ENCODE measurements around the gene POGK.
"Not testable (repeated sequence)": the region's sequence is repeated elsewhere in the genome, so short reads cannot be mapped to it uniquely, and the experiment has no call there.

DNA sequence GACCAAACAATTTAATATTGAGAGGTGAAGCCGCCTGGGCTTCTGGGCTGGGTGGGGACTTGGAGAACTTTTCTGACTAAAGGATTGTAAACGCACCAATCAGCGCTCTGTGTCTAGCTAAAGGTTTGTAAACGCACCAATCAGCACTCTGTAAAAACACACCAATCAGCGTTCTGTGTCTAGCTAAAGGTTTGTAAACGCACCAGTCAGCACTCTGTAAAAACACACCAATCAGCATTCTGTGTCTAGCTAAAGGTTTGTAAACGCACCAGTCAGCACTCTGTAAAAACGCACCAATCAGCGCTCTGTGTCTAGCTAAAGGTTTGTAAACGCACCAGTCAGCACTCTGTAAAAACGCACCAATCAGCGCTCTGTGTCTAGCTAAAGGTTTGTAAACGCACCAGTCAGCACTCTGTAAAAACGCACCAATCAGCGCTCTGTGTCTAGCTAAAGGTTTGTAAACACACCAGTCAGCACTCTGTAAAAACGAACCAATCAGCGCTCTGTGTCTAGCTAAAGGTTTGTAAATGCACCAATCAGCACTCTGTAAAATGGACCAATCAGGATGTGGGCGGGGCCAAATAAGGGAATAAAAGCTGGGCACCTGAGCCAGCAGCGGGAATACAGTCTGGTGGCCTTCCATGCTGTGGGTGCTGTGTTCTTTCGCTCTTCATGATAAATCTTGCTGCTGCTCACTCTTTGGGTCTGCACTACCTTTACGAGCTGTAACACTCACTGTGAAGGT lies 39.1 kb downstream of the POGK start:
- TF ChIP-seq, protein P1, sequence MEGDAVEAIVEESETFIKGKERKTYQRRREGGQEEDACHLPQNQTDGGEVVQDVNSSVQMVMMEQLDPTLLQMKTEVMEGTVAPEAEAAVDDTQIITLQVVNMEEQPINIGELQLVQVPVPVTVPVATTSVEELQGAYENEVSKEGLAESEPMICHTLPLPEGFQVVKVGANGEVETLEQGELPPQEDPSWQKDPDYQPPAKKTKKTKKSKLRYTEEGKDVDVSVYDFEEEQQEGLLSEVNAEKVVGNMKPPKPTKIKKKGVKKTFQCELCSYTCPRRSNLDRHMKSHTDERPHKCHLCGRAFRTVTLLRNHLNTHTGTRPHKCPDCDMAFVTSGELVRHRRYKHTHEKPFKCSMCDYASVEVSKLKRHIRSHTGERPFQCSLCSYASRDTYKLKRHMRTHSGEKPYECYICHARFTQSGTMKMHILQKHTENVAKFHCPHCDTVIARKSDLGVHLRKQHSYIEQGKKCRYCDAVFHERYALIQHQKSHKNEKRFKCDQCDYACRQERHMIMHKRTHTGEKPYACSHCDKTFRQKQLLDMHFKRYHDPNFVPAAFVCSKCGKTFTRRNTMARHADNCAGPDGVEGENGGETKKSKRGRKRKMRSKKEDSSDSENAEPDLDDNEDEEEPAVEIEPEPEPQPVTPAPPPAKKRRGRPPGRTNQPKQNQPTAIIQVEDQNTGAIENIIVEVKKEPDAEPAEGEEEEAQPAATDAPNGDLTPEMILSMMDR (IDR thresholded peaks at IDR 0.05; ENCODE audit: low read depth, low read length): not testable (repeated sequence)
- not testable (repeated sequence) for TF ChIP-seq EZH2phosphoT487 (IDR thresholded peaks at IDR 0.05; ENCODE audit: low read depth)

Measured in OCI-LY3 (cell line).